ENCODE results near the gene SLC25A30.
A peak's percentile ranks its signal among the peaks of the same experiment; 100 is the strongest.
"Not testable (repeated sequence)": the region's sequence is repeated elsewhere in the genome, so short reads cannot be mapped to it uniquely, and the experiment has no call there.

SLC25A30 gene

GRCh38 chr13:45432737-45433380, 14.7 kb upstream of the SLC25A30 start:
- no peak for DNase-seq (ENCODE audit: low spot score)

GRCh38 chr13:45426056-45426841, 8.1 kb upstream of the SLC25A30 start:
- not testable (repeated sequence) for DNase-seq (ENCODE audit: low spot score)

- no peak for DNase-seq (ENCODE audit: low spot score)
Observed at GRCh38 chr13:45422731-45423292, 4.6 kb upstream of the SLC25A30 start.

GRCh38 chr13:45419945-45420344, 1.8 kb upstream of the SLC25A30 start:
- DNase-seq (ENCODE audit: low spot score): no peak

- DNase-seq (ENCODE audit: low spot score): not testable (repeated sequence)
Observed at GRCh38 chr13:45419389-45419788, 1.2 kb upstream of the SLC25A30 start.

GRCh38 chr13:45416516-45417128, 1.6 kb downstream of the SLC25A30 start:
- no peak for DNase-seq (ENCODE audit: low spot score)

GRCh38 chr13:45415112-45415511, 3.1 kb downstream of the SLC25A30 start:
- no peak for DNase-seq (ENCODE audit: low spot score)

GRCh38 chr13:45413826-45414307, 4.3 kb downstream of the SLC25A30 start:
- DNase-seq (ENCODE audit: low spot score): no peak

GRCh38 chr13:45412274-45413049, 5.7 kb downstream of the SLC25A30 start:
- DNase-seq (ENCODE audit: low spot score): no peak

GRCh38 chr13:45411631-45412030, 6.5 kb downstream of the SLC25A30 start:
- no peak for DNase-seq (ENCODE audit: low spot score)

GRCh38 chr13:45411221-45411620, 7.0 kb downstream of the SLC25A30 start:
- DNase-seq (ENCODE audit: low spot score): no peak

GRCh38 chr13:45410466-45410865, 7.7 kb downstream of the SLC25A30 start:
- no peak for DNase-seq (ENCODE audit: low spot score)

- DNase-seq (ENCODE audit: low spot score): no peak
Observed at GRCh38 chr13:45410001-45410400, 8.2 kb downstream of the SLC25A30 start.

GRCh38 chr13:45406421-45406820, 11.8 kb downstream of the SLC25A30 start:
- no peak for DNase-seq (ENCODE audit: low spot score)

GRCh38 chr13:45403081-45403480, 15.1 kb downstream of the SLC25A30 start:
- DNase-seq (ENCODE audit: low spot score): no peak

GRCh38 chr13:45402641-45403040, 15.5 kb downstream of the SLC25A30 start:
- DNase-seq (ENCODE audit: low spot score): no peak

GRCh38 chr13:45401314-45401713, 16.9 kb downstream of the SLC25A30 start:
- no peak for DNase-seq (ENCODE audit: low spot score)

- DNase-seq (ENCODE audit: low spot score): no peak
Observed at GRCh38 chr13:45398877-45399276, 19.3 kb downstream of the SLC25A30 start.

- no peak for DNase-seq (ENCODE audit: low spot score)
Observed at GRCh38 chr13:45396533-45397095, 21.6 kb downstream of the SLC25A30 start.

GRCh38 chr13:45393941-45394570, 24.1 kb downstream of the SLC25A30 start:
- DNase-seq (ENCODE audit: low spot score): peak; percentile 74

GRCh38 chr13:45392811-45393210, 25.4 kb downstream of the SLC25A30 start:
- DNase-seq (ENCODE audit: low spot score): no peak
